OCI-LY7 (cell line): ENCODE data around the gene CCDC43. TPM values are rescaled to one million over a fixed set of nuclear protein-coding genes. Genes with fewer than 3 reads are reported as not detected.
A peak's percentile ranks its signal among the peaks of the same experiment; 100 is the strongest.
"Not testable (repeated sequence)": the region's sequence is repeated elsewhere in the genome, so short reads cannot be mapped to it uniquely, and the experiment has no call there.

Source experiments
- BruUV-seq: library from RNA; stranded (reverse); fragments of 400-500 nt; replicated peaks from 2 replicates; lab custom pipeline; 2021; lab: Mats Ljungman, UMichigan
- CTCF ChIA-PET: fragments of 300-600 bp; sonication (Branson Sonifier 250); formaldehyde crosslinking; loops from one replicate; lab custom pipeline; 2022; ENCODE audit warnings: antibody characterized with exemption; ENCODE audit not compliant: unreplicated experiment; lab: Charles Lee
- POLR2A ChIA-PET: fragments of 300-600 bp; sonication (Branson Sonifier 250); formaldehyde crosslinking; loops from one replicate; lab custom pipeline; 2022; ENCODE audit warnings: antibody characterized with exemption; lab: Charles Lee
- DNase-seq: peaks from one replicate; pipeline ENCODE4 v3.0.0-alpha.2; 2015; ENCODE audit warnings: low spot score
- H2AFZ ChIP-seq: fragments of 200-600 bp; sonication (generic), shearing (Covaris generic); 2 replicates; pipeline ENCODE4 v1.6.1; 2014; ENCODE audit warnings: mild to moderate bottlenecking, antibody characterized with exemption, low read length, moderate library complexity
- H3K27ac ChIP-seq: fragments of 200-600 bp; sonication (generic); 2 replicates; pipeline ENCODE4 v1.5.1; 2014; ENCODE audit warnings: mixed run types, low read depth, mild to moderate bottlenecking, moderate library complexity, low read length, inconsistent platforms; ENCODE audit not compliant: poor library complexity, severe bottlenecking
- H3K36me3 ChIP-seq: fragments of 200-600 bp; sonication (generic); 2 replicates; pipeline ENCODE4 v1.6.1; 2014; ENCODE audit warnings: mild to moderate bottlenecking, antibody characterized with exemption, low read length, moderate library complexity, mixed read lengths; ENCODE audit not compliant: insufficient read depth
- H3K4me1 ChIP-seq: fragments of 200-600 bp; sonication (generic); 2 replicates; pipeline ENCODE4 v1.5.1; 2014; ENCODE audit warnings: mild to moderate bottlenecking, low read length; ENCODE audit not compliant: insufficient read depth, poor library complexity, severe bottlenecking
- H3K4me2 ChIP-seq: fragments of 200-600 bp; sonication (generic); 2 replicates; pipeline ENCODE4 v1.6.1; 2014; ENCODE audit warnings: mild to moderate bottlenecking, low read length
- H3K4me3 ChIP-seq: fragments of 200-600 bp; sonication (generic); 2 replicates; pipeline ENCODE4 v1.5.1; 2014; ENCODE audit warnings: mild to moderate bottlenecking, low read depth, low read length; ENCODE audit not compliant: poor library complexity, severe bottlenecking
- H3K79me2 ChIP-seq: fragments of 200-600 bp; sonication (generic); 2 replicates; pipeline ENCODE4 v1.6.1; 2016; ENCODE audit warnings: low read depth, mild to moderate bottlenecking, low read length, moderate library complexity, mixed read lengths; ENCODE audit not compliant: insufficient read depth
- H3K9me2 ChIP-seq: fragments of 200-600 bp; sonication (generic); 2 replicates; pipeline ENCODE4 v1.6.1; 2016; ENCODE audit warnings: mild to moderate bottlenecking, low read length, mixed read lengths; ENCODE audit not compliant: insufficient read depth
- H3K9me3 ChIP-seq: fragments of 200-600 bp; sonication (generic); 2 replicates; pipeline ENCODE4 v1.6.1; 2014; ENCODE audit warnings: mild to moderate bottlenecking, mixed run types, low read length, mixed read lengths
- H4K20me1 ChIP-seq: fragments of 200-600 bp; sonication (generic); 2 replicates; pipeline ENCODE4 v1.6.1; 2014; ENCODE audit warnings: mild to moderate bottlenecking, antibody characterized with exemption, low read length, moderate library complexity, mixed read lengths; ENCODE audit not compliant: insufficient read depth
- EZH2phosphoT487 ChIP-seq: fragments of 200-600 bp; sonication (generic); IDR thresholded peaks from 2 replicates; pipeline ENCODE4 v1.6.1; 2018; ENCODE audit warnings: low read depth, borderline replicate concordance, mild to moderate bottlenecking, mixed run types, antibody characterized with exemption, low read length, moderate library complexity, mixed read lengths
- intact Hi-C: fragments of 100-400 bp; cut with micrococcal nuclease; formaldehyde crosslinking; loops from one replicate; pipeline ENCODE4 v1.10.0; 2022; ENCODE audit not compliant: unreplicated experiment
- total RNA-seq, 2 experiments: library from RNA; depleted of rRNA in 1 of 2; stranded (reverse); fragments of >200 nt in 1 of 2; shearing (Covaris generic) in 1 of 2; gene quantifications; 2 replicates each; pipeline ENCODE4 v1.2.3, GENCODE V29; 2014 to 2022
- TF ChIP-seq, protein P1 (sequence below): fragments of 200-600 bp; sonication (generic); conservative IDR thresholded peaks from 2 replicates; pipeline ENCODE4 v1.5.1; 2014; ENCODE audit warnings: mild to moderate bottlenecking, antibody characterized with exemption, low read length, moderate library complexity, mixed read lengths

CCDC43 gene
- total RNA-seq, 2 experiments from 2014 or later = 33.2 to 35.6 TPM

DNA sequence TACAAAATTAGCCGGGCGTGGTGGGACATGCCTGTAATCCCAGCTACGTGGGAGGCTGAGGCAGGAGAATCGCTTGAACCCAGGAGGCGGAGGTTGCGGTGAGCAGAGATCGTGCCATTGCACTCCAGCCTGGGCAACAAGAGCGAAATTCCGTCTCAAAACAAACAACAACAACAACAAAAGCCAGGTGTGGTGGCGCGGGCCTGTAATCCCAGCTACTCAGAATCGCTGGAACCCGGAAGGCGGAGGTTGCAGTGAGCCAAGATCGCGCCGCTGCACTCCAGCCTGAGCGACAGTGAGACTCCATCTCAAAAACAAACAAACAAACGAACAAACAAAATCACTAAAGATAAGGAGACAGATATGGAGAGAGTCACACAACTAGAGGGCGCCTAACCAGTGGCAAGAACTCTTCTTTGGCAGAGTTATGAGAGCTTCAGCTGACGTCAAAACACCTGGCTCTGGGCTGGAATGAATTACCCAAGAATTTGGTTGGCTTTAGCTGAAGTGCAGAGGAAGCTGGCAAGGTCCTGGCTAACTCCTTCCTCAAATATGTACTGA lies 1.2 kb upstream of the CCDC43 start:
- peaks cover 19% of the 10 kb centered on the region; the same call in 1 of the 2 replicates for H3K79me2 ChIP-seq
- H4K20me1 ChIP-seq, H3K27ac ChIP-seq, intact Hi-C loops, H3K9me2 ChIP-seq, BruUV-seq, H3K4me3 ChIP-seq, H3K9me3 ChIP-seq, H3K36me3 ChIP-seq: not testable (repeated sequence)
- peak overlapping the region; percentile 96; the same call in 1 of the 2 replicates for H2AFZ ChIP-seq
- peak overlapping the region; percentile 78 for H3K4me2 ChIP-seq
- CTCF ChIA-PET = interaction anchor here (0.6 kb wide), 1 partner anchor 142 kb away, joined by 3 read pairs; no protein-coding TSS in a partner anchor
- DNase-seq = peak; percentile 50
- POLR2A ChIA-PET = interaction anchor here (1.2 kb wide), 1 partner anchor 26 kb away, joined by 3 read pairs; no protein-coding TSS in a partner anchor
- TF ChIP-seq, protein P1, sequence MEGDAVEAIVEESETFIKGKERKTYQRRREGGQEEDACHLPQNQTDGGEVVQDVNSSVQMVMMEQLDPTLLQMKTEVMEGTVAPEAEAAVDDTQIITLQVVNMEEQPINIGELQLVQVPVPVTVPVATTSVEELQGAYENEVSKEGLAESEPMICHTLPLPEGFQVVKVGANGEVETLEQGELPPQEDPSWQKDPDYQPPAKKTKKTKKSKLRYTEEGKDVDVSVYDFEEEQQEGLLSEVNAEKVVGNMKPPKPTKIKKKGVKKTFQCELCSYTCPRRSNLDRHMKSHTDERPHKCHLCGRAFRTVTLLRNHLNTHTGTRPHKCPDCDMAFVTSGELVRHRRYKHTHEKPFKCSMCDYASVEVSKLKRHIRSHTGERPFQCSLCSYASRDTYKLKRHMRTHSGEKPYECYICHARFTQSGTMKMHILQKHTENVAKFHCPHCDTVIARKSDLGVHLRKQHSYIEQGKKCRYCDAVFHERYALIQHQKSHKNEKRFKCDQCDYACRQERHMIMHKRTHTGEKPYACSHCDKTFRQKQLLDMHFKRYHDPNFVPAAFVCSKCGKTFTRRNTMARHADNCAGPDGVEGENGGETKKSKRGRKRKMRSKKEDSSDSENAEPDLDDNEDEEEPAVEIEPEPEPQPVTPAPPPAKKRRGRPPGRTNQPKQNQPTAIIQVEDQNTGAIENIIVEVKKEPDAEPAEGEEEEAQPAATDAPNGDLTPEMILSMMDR = peak; percentile 74
- peaks cover 21% of the 10 kb centered on the region for H3K4me1 ChIP-seq

DNA sequence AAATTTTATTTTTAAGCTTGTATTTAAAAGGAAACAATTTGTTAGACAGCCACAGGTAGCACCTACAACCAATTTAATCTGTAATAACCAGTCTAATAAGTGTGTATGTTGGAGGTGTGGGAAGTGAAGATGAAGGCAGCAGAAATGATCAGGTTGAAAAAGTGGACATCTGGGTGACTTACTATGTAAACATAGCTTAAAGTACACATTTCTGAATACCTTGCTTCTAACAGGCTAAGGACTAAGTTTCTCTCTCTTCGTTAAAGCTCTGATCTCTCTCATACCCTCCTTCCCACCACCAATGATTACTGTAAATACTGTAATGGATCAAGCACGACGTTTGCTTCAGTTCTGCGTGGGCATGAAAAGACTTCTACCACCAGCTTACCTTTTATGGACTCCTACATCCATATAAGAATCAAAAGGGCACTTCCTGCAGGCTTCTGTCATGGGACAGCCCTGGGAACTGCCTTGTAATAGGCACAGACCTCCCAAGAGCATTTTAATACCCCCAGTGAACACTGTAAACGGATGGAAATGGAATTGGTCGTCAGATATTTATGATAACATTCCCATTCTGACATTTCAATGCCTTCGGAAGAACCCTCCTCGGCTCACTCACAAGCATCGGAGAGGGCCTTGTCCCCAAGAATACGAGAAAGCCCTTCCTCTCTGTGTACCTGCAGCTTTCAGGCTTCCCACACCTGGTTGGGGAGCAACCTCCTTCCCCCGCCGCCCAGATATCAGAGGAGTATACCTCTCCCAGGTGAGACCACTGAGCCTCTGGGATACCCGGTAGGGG lies 700 bp downstream of the CCDC43 start:
- Histone ChIP-seq H3K4me3 (peak overlapping the region; percentile 91), H3K36me3 (peaks cover 6% of the 10 kb centered on the region; the same call in 1 of the 2 replicates), H3K27ac (peak overlapping the region; percentile 61), H4K20me1 (no peaks in the 10 kb centered on the region), H3K4me2 (peak overlapping the region; percentile 78), H3K79me2 (peaks cover 19% of the 10 kb centered on the region; the same call in 1 of the 2 replicates), H3K4me1 (peaks cover 21% of the 10 kb centered on the region), H2AFZ (peak overlapping the region; percentile 96), H3K9me3 (no peaks in the 10 kb centered on the region), H3K9me2 (no peaks in the 10 kb centered on the region)
- ChIA-PET CTCF (no interaction called here), POLR2A (interaction anchor here (0.5 to 1.7 kb wide), 6 partner anchors 19 to 148 kb away, joined by 3 to 7 read pairs (median 4); partner anchors contain the start of genes DBF4B and MEIOC)
- TF ChIP-seq, protein P1 = no peak
- no peak for TF ChIP-seq EZH2phosphoT487
- peak; percentile 11 for DNase-seq
- TSS peak; percentile 74 for BruUV-seq
- intact Hi-C loops = no loop called here
